DOHH2 (cell line): ENCODE results near the gene MRPS34.

ENCODE experiments used
- EZH2phosphoT487 ChIP-seq: fragments of 200-600 bp; sonication (generic); IDR thresholded peaks from 2 replicates; pipeline ENCODE4 v1.6.1; 2017; ENCODE audit warnings: borderline replicate concordance, mild to moderate bottlenecking, antibody characterized with exemption, low read length, moderate library complexity, mixed read lengths
- TF ChIP-seq, protein P1 (sequence below): fragments of 200-600 bp; sonication (generic); IDR thresholded peaks from one replicate; pipeline ENCODE4 v1.5.1; 2014; ENCODE audit warnings: antibody characterized with exemption, mild to moderate bottlenecking, low read depth, low read length; ENCODE audit not compliant: poor library complexity, severe bottlenecking

GRCh38 chr16:1800701-1801100, 27.8 kb upstream of the MRPS34 start:
- TF ChIP-seq, protein P1, sequence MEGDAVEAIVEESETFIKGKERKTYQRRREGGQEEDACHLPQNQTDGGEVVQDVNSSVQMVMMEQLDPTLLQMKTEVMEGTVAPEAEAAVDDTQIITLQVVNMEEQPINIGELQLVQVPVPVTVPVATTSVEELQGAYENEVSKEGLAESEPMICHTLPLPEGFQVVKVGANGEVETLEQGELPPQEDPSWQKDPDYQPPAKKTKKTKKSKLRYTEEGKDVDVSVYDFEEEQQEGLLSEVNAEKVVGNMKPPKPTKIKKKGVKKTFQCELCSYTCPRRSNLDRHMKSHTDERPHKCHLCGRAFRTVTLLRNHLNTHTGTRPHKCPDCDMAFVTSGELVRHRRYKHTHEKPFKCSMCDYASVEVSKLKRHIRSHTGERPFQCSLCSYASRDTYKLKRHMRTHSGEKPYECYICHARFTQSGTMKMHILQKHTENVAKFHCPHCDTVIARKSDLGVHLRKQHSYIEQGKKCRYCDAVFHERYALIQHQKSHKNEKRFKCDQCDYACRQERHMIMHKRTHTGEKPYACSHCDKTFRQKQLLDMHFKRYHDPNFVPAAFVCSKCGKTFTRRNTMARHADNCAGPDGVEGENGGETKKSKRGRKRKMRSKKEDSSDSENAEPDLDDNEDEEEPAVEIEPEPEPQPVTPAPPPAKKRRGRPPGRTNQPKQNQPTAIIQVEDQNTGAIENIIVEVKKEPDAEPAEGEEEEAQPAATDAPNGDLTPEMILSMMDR, result no peak
- TF ChIP-seq EZH2phosphoT487, result no peak
